ENCODE measurements around the gene HOXA3.

- TF ChIP-seq BCL3 (IDR thresholded peaks at IDR 0.05) (no peak), CTCF (IDR thresholded peaks at IDR 0.05) (no peak), CEBPB (IDR thresholded peaks at IDR 0.05) (no peak), CBX8 (IDR thresholded peaks at IDR 0.05) (no peak), KDM5A (IDR thresholded peaks at IDR 0.05) (no peak), E2F6 (IDR thresholded peaks at IDR 0.05; ENCODE audit: borderline replicate concordance, low read depth) (no peak), ESRRA (IDR thresholded peaks at IDR 0.05; ENCODE audit: borderline replicate concordance, low read length) (no peak), BHLHE40 (IDR thresholded peaks at IDR 0.05; ENCODE audit: low read depth, low read length) (no peak), EHMT2 (IDR thresholded peaks at IDR 0.05; ENCODE audit: low read depth) (no peak), POLR2A (IDR thresholded peaks at IDR 0.05; ENCODE audit: low read length) (no peak), CHD2 (IDR thresholded peaks at IDR 0.05; ENCODE audit: low read length, partially characterized antibody) (no peak)
Measured at GRCh38 chr7:27073076-27073475, 79.3 kb downstream of the HOXA3 start.
